NCI-H1417 treated with DMSO at 0.1 percent for 48 hours (cell line): ENCODE results near the gene OSGIN1.
"Not testable (repeated sequence)": the region's sequence is repeated elsewhere in the genome, so short reads cannot be mapped to it uniquely, and the experiment has no call there.

Experiments used
- DNase-seq: peaks from one replicate; lab custom pipeline; 2025; lab: John Stamatoyannopoulos, UW

OSGIN1 gene

GRCh38 chr16:83940630-83941378 lies 12.2 kb upstream of the OSGIN1 start:
- no peak for DNase-seq

- DNase-seq = not testable (repeated sequence)
Measured at GRCh38 chr16:83941546-83941945, 11.5 kb upstream of the OSGIN1 start.

- no peak for DNase-seq
Measured at GRCh38 chr16:83942074-83942473, 11.0 kb upstream of the OSGIN1 start.

- DNase-seq = no peak
Measured at GRCh38 chr16:83942815-83943515, 10.1 kb upstream of the OSGIN1 start.

- no peak for DNase-seq
Measured at GRCh38 chr16:83943516-83944050, 9.5 kb upstream of the OSGIN1 start.

GRCh38 chr16:83945587-83945986 lies 7.5 kb upstream of the OSGIN1 start:
- DNase-seq = no peak

GRCh38 chr16:83946154-83946780 lies 6.8 kb upstream of the OSGIN1 start:
- no peak for DNase-seq

- no peak for DNase-seq
Measured at GRCh38 chr16:83946781-83947566, 6.1 kb upstream of the OSGIN1 start.

GRCh38 chr16:83947642-83948234 lies 5.3 kb upstream of the OSGIN1 start:
- DNase-seq = no peak

GRCh38 chr16:83948914-83949723 lies 3.9 kb upstream of the OSGIN1 start:
- DNase-seq = no peak

GRCh38 chr16:83949724-83950001 lies 3.4 kb upstream of the OSGIN1 start:
- no peak for DNase-seq

GRCh38 chr16:83950862-83951399 lies 2.1 kb upstream of the OSGIN1 start:
- DNase-seq = not testable (repeated sequence)

- DNase-seq = no peak
Measured at GRCh38 chr16:83951544-83951943, 1.5 kb upstream of the OSGIN1 start.

GRCh38 chr16:83952587-83952939 lies 477 bp upstream of the OSGIN1 start:
- DNase-seq = no peak

GRCh38 chr16:83953796-83954576 lies 946 bp downstream of the OSGIN1 start:
- no peak for DNase-seq

- no peak for DNase-seq
Measured at GRCh38 chr16:83954577-83955016, 1.6 kb downstream of the OSGIN1 start.

GRCh38 chr16:83955218-83956130 lies 2.4 kb downstream of the OSGIN1 start:
- no peak for DNase-seq

- DNase-seq = no peak
Measured at GRCh38 chr16:83956336-83957289, 3.6 kb downstream of the OSGIN1 start.
